NCI-H1105 (cell line): ENCODE results near the gene TNNT2.
A peak's percentile ranks its signal among the peaks of the same experiment; 100 is the strongest.

ENCODE experiments used
- DNase-seq: peaks from one replicate; lab custom pipeline; 2025; lab: John Stamatoyannopoulos, UW

TNNT2 gene

DNA sequence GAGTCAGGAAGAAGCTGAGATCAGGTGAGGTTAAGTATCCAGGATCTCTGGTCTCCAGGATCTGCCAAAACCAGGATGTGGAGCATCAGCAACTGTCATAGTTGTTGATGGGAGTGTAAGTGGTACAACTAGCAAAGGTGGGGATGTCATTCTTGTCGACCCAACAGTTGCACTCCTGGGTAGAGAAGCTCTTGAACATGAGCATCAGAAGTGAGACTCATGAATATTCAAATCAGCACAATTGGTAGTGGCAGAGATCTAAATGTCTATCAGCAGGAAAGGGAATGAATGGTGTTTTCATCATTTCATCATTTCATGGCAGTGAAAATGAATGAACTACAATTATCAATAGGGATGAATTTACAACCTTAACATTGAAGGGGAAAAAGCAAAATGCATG is 25.9 kb upstream of the TNNT2 start:
- DNase-seq = no peak

DNA sequence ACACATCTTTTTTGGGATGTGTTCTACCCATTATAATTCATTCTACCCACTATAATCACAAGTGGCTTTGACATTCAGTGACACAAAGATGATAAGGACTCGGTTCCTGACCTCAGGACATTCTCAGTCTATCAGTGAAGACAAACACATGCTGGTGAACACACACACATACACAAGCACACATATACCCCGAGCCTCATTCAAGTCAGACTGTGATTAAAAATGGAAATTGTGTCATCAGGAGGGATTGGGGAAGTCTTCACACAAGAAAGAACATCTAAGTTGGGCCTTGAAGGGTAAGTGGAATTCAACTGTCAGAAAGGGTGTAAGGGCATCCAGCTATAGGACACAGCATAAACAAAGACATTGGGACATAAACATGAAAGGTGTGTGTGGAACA is 24.2 kb upstream of the TNNT2 start:
- no peak for DNase-seq

DNA sequence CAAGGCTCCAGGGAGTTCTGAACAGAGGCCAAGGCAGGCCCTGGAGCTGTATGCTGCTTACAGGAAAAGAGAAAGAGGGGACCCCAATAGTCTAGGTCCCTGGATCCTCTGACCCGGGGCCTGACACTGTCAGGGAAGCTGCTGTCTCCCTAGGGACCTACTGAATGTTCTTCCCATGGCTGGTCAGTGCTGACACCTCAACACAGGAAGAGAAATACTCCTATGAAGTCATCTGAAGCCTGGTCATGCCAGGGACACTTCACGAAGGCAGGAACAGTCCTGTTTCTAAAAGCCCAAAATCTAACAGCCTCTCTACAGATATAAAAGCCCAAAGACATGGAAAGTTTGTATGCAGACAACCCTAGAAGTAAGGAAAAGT is 23.4 kb upstream of the TNNT2 start:
- no peak for DNase-seq

DNA sequence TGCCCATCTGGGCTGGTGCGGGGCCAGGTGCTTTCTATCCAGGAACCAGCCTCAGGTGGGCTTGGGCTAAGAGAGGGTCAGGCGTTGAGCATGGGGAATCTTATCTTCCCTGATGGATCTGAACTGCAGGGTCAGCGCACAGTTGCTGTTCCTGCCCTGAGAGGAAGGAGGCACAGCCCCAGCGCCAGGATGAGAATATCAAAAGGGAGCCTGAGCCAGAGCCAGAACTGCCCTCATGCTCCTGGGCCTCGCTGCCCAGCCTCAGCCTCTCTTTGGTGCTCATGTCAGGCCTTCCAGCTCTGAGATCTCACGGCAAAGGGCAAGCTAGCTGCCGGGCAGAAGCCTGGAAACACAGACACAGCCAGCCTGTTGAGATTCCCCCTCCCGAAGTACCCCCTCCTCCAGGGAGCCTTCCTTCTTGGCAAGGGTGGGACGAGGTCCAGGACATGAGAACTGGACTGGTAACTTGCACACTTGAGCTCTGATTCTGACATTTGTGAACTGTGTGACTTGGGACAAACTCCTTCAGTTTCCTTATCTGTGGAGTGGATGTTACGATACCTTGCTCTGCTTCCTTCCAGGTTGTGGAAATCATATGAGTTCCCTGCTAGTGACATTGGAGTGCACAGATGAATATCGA is 22.9 kb upstream of the TNNT2 start:
- DNase-seq = no peak

DNA sequence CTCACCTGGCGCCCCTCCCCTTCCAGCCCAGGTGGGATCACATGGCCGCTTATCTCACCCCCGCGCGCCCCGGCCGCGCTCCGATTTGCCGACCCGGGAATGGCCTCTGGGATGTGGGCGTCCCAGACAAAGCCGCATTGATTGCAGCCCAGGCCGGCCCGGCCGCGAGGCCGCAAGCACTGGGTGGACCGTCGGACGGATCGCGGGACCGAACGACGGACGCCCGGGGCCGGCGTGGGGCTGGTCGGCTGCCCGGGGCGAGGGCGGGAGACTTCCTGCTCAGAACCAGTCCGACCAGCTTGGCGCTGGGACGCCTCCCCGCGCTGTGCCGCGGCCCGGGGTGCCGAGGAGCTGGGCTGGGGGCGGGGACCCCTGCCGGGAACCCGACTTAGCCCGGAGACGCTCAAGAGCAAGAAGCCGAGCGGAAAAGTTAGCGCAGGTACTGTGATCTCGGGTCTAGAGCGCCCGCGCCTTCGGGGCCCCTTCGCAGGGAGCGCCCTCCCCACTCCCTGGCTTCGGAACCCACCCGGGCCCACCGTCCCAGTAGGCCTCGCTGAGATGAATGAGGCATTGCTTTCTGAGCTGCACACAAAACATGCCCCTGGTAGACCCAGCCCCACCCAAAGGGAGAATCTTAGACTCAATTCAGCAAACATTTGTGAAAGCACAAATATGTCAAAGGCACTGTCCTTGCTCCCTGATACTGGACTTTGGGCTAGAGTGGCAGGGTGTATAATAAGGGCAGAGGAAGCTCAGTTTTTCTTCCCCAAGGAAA is 22.1 kb upstream of the TNNT2 start:
- peak; percentile 59 for DNase-seq

DNA sequence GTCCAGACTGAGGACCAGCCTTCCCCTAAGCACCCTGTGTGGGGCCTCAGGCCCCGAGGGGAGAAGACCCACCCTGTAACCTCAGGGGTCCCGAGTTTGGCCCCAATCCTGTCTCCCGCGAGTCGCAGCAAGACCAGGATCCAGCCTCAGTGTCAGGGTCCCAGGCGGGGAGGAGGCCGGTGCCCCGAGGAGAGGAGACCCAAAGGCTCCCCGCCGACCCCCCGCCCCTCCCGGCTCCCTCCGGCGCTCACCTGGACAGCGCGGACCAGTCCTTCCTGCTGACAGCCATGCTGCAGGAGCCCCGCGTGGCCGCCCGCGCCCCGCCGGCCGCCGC is 21.5 kb upstream of the TNNT2 start, which contains the start of gene LAD1:
LAD1 (minus strand) TSS at position 307 of the 334 bp plus-strand sequence; CDS start at position 289, 18 bp downstream.
- no peak for DNase-seq

DNA sequence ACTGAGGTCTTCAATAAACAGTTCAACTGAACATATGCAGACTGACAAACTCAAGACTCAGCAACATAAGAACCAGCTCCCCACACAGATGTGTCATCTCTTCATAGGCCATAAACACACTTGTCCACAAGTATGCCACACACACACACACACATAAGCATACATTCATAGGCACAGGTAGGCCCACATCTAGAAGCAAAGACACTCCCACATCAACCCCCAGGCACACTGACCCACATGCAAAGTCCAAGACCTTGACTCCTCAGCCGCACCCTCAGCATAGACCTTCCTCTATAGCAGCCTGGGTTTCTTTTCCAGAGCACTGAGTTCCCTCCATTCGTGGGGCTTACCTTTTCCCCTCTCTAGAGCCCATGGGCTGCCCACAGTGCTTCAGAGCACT is 20.2 kb upstream of the TNNT2 start:
- DNase-seq = no peak

DNA sequence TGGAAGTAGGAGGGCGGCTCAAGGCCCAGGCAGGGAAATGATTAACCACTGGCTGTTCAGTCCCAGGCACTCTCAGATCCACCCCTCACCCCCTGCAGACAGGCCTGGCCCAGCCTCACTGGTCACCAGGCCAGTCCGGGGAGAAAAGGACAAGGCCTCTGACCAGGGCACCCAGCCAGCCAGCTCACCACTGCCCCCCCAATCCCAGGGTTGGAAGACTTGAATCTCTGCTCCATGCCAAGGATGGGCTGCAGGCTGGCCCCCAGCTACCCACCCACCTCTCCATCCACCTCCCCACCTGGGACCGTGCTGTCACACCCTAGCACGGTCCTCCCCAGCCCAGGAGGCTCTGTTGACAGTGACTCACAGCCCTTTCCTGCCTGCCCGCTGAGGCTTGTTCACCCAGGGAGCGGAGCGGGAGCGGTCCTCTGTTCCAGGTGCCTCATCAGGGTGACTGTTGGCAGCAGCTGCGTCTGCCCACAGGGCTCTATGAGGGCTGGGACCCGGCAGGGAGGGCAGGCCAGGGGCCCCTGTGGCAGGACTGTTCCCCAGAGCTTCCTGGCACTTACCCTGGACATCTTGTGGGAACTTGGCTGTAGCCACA is 19.5 kb upstream of the TNNT2 start:
- no peak for DNase-seq

DNA sequence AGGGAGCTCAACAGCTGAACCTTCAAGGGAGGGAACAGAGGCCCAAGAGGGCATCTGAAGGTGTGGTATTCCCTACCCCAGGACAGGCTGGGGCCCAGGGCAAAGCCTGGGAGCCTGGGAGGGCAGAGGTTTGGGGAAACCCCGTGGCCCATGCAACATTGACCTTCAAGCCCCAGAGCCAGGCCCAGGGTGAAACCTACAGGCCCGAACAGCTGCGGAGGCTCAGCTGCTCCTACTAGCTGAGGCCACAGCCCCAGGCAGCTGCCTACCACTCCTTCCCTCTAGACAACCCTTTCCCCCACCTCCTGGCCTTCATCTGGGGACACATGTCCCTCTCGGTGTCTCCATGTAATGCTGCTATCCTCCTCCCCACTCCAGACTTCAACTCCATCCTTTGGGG is 18.5 kb upstream of the TNNT2 start:
- no peak for DNase-seq

DNA sequence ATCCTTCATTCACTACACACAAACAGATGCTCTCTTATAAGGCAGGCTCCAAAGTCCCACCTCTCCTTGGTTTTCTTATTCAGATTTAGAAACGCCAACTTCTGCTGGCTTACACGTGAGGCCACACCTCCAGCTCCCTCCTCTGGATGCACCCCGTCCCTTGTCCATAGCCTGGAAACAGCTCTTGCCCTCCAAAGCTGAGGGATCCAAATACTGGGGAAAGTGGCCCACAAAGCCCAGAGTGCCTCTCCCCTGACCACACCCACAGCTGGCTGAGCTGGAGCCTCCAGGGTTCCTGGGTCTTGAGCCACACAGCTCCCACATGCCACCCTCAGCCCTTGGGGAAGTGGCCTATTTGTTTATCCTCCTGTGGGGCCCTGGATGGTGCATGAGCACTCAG is 17.1 kb upstream of the TNNT2 start:
- no peak for DNase-seq

DNA sequence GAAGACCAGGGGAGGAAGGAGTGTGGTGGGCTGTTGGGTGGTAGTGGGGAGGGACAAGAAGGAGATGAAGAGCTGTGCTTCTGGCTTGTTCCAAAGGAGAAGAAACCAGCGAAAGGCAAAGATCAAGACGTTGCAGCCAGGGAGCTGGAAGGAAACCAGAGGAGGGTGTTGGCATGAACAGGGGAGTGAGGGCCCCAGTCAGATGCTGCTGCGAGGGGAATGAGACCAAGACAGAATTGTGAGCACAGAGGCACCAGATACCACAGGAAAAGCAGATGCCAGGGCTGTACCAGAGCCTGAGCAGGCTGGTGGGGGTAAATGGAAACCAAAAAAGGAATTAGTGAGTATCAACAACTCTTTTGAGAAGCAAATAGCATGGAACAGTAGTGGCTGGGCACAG is 15.6 kb upstream of the TNNT2 start:
- DNase-seq = no peak

DNA sequence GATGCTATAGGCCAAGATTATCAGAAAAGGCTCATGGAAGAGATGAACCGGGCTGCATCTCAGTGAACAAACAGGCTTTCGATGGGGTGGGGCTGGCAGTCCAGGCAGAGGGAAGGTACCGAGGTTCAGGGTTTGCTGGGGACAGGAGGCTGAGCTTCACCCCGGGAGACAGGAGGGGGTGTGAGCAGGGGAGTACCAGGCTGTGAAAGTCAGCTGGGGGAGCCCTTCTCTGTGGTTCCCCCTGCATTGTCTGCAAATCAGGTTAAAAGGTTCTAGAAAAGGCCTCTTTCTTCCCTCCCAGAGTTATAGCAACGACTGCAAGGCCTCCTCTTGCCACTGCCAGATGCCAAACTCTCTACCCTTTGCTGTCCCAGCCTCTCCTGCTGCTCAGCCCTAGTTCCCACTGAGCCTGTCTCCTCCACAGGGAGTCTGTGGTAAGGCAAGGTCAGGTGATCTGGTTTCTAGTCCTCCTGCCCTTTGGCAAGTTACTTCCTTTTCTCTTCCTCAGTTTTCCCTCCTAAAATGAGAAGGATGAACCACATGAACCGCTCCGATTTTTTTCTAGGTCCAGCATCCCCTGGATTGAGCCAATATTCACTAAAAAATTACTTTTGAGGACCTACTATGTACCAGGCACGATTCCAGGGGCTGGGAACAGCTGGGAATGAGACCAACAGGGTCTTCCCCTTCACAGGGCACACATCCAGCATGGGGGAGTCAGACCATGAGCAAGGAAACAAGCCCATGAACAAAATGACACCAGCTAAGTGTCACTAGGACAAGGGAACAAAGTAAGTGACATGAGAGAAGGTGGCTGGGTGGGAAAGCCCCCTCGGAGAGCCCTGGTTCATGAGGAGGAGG is 14.4 kb upstream of the TNNT2 start:
- DNase-seq = no peak

DNA sequence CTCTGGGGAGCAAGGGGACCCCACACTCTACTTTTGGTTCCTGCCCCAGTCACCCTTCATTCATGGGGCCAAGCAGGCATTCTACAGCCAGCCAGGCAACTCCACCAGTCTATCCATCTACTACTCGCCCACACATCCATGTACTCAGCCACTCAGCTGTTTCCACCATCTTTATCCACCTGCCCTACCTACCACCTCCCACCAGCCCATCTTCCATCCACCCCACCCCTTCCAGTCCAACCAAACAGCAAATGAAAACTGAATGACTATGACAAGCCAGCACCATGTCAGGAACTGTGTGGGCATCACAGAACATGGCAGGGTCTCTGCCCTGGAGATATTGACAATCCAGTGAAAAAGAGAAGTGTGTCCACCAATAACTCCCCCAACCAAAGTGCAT is 13.7 kb upstream of the TNNT2 start:
- DNase-seq = no peak

DNA sequence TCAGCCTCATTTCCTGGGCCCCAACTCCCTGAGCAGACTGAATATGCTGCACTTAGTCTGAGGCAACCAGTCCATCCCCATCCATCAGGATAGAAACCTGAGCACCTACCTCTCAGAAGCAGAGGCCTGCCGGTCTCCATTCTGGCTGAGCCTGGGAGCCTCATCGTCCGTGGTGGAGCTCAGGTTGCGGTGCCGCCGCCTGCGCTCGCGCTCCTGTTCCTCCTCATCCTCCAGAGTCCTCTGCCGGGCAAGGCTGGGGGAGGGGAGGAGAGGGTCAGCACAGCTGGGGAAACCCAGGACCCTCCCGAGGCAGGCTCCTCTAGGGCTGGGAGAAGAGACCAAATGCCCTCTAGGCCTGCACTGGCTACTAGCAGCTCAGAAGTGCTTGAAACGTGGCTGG is 11.6 kb upstream of the TNNT2 start:
- no peak for DNase-seq

DNA sequence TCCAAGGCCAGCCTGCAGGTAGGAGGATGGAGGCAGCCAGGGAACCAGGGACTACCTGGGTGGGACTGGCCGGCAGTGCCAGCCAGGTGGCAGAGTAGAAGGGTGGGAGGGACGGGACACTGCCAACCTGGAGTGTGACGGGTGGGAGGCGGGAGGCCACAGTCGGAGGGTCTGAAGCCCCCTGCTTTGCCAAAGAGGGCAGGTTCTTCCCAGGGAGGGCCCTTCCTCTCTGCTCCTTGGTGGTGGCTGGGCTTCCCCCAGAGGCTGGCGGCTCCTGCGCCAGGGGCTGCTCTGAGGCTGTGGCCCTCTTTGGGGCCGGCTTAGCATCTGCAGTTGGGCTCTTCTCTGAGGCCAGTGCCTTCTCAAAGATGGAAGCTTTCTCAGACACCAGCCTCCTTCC is 8.7 kb upstream of the TNNT2 start:
- no peak for DNase-seq

DNA sequence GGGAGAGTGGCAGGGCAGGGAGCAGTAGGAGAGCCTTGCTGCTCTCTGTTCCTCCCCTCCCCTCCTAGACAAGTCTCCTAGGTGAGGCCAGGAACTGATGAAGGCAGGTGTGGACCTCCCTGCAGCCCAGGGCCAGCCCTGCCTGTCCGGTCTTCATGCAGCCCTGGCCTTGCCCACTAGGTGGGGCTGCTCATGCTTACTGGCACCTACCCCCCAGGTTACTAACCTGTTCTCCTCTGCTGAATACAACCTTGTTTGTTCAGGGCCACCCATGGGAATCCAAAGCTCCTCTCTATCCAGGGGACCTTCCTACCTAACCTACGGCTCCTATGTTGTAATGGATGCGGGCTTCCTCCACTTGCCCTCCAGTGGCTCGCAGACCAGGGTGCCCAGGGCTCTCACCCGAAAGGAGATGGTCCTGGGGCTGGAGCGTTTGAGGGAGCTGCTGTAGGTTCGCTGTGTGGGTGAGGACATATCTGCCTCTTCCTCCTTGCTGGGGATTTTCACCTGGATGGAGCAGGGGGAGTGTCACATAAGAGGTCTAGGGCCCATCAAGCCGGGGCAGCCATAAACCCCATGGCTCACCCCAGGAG is 7.9 kb upstream of the TNNT2 start:
- DNase-seq = peak; percentile 52

DNA sequence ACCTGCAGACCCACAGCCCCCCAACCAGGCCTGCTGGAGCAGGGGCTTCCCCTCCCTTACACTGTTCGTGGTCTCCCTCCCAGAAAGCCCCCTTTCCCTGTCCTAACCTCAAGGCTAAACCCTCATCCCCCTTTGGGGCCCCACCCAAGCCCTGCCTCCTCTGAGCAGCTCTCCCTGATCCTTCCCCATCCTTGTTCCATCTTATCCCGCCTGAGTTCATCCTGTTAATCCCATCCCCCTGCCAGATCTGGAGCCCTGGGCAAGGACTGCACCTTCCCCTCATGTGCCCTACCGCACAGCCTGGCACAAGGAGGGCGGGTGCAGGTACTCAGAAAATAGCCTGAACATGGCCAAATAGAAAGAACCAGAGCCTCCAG is 6.9 kb upstream of the TNNT2 start:
- DNase-seq = no peak

DNA sequence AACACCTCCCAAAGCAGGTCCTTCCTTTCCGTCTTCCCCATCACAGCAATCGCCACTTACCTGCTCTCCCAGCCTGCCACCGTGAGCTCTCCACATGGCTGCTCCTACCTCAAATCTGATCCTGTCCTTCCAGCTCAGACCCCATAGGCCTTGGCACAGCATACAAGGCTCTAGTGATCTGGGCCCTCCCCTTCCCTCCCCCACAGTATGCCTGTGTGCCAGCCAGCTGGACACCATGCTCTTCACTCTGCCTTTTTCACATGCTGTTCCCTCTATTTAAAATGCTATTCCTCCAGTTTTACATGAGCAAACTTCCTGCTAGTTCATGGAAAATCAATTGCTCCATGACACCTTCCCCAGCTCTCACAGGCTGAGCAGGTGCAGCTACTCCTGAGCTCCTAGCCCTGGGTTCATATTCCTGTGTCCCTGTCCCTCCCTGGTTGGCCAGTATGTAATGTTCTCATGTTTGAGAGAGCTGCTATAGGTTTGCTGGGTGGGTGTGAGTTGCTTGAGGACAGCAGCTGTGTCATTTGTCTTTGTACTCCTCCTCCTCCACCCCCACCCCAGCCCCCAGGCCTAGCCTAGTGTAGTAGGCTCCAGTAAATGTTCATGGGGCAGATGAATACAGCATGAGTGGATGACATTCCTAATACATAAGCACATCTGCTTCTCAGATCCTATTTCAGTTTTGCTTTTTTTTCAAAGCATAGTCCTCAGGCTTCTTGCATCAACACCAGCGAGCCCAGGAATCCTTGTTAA is 6.3 kb upstream of the TNNT2 start:
- no peak for DNase-seq

DNA sequence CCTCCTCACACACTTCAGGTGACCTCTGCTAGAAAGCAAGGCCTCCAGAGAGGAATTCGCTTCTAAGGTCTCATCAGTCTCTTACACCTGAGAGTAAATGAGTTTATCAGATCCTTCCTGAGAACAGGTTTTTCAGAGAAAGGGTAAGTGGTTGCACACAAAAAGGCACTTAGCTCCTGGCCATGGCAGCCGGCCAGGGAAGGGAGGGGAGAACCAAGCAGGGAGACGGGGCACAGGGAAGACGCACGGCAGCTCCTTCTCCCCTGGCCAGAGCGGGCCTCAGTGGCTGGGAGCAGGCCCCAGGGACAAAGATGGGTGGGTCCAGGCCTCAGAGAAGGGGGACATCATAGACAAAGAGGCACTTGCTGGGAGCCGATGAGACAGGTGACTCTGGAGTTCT is 3.6 kb upstream of the TNNT2 start:
- peak; percentile 81 for DNase-seq

DNA sequence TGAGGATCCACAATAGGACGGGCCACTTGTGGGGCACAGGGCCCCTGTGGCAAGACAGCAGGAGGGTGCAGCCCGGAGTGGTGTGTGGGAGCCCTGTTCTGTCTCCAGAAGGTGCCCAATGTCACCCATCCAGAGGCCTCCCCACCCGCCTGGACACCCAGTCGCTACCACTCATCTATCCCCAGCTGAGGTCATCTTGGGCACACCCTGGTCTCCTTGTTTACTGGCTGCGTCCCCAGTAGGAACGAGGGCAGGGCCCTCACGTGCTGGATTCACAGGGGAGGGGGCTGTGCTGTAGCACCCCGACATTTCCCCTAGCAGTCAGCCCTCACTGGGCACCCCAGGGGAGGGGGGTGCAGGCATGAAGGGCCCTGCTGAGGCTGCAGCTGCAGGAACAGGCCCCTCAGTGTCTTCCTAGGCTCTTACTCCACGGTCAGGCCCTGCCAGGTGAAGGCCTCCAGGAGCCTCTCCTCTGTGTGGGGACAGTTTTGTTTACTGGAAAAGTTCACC is 2.3 kb upstream of the TNNT2 start:
- no peak for DNase-seq

DNA sequence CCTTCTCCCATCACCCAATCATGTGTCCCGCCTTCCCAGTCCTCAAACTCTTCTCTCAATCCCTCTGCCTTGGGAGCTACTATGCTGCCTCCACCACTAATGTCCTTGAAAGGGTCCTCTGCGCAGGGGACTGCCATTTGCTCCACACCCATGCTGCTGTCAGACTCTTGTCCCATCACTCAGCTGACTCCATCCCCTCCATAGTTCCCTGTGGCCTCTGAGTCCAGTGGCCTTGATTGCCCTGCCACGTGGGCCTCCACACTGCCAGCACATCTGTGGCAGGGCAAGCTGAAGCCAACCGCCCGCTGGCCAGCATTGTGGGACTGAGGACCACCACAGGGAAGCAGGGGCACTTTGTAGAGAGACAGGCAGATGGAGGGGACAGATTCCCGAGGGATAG is 1.3 kb upstream of the TNNT2 start:
- no peak for DNase-seq
